K562 (cell line): ENCODE measurements around the gene PPP1R12C. TPM values are rescaled to one million over a fixed set of nuclear protein-coding genes. Genes with fewer than 3 reads are reported as not detected.

Source experiments
- CBX5 ChIP-seq: IDR thresholded peaks from 2 replicates; pipeline ENCODE4 v1.6.1; 2014; ENCODE audit warnings: low read depth, borderline replicate concordance
- CXXC5 ChIP-seq: fragments of 250-450 bp; sonication (Bioruptor Pico); IDR thresholded peaks from 2 replicates; pipeline ENCODE4 v1.8.0; 2022; ENCODE audit warnings: inconsistent platforms, mild to moderate bottlenecking, moderate library complexity
- DMBX1 ChIP-seq: fragments of 250-450 bp; sonication (Bioruptor Pico); IDR thresholded peaks from 2 replicates; pipeline ENCODE4 v1.8.0; 2022; ENCODE audit warnings: inconsistent platforms, mild to moderate bottlenecking, moderate library complexity, borderline replicate concordance
- ETV6 ChIP-seq, 3 experiments: fragments of 150-350 bp in 1 of 3; sonication (generic) in 1 of 3; formaldehyde crosslinking in 1 of 3; IDR thresholded peaks; 2 replicates each; pipeline versions ENCODE4 v1.6.1 to v1.8.0; 2014 to 2022; ENCODE audit warnings: borderline replicate concordance in 2 of 3, low read depth in 2 of 3, antibody characterized with exemption in 1 of 3, low read length in 1 of 3, mild to moderate bottlenecking in 1 of 3, missing genetic modification reagents in 1 of 3
- JUND ChIP-seq, 2 experiments: IDR thresholded peaks; 2 replicates in 1 of 2; 3 replicates in 1 of 2; pipeline ENCODE4 v1.6.1; 2011; ENCODE audit warnings: borderline replicate concordance in 2 of 2, low read depth in 2 of 2, low read length in 2 of 2, improper control_type of control experiment in 1 of 2, missing biosample characterization in 1 of 2, missing genetic modification characterization in 1 of 2, missing genetic modification reagents in 1 of 2
- LARP7 ChIP-seq: fragments of 450-650 bp; IDR thresholded peaks from 2 replicates; pipeline ENCODE4 v1.6.1; 2016
- MAFG ChIP-seq: fragments of 450-650 bp; conservative IDR thresholded peaks from 2 replicates; pipeline ENCODE4 v1.6.1; 2016; ENCODE audit warnings: missing genetic modification characterization, missing compliant biosample characterization
- MTF1 ChIP-seq: fragments of 250-450 bp; sonication (Bioruptor Pico); IDR thresholded peaks from 2 replicates; pipeline ENCODE4 v1.9.0; 2021; ENCODE audit warnings: moderate library complexity, mild to moderate bottlenecking, inconsistent platforms, borderline replicate concordance
- NCOA6 ChIP-seq: fragments of 450-650 bp; IDR thresholded peaks from 2 replicates; pipeline ENCODE4 v1.6.1; 2017; ENCODE audit warnings: mild to moderate bottlenecking
- PTTG1 ChIP-seq: fragments of 450-650 bp; IDR thresholded peaks from 2 replicates; pipeline ENCODE4 v1.6.1; 2016; ENCODE audit warnings: low read depth, mild to moderate bottlenecking, missing genetic modification characterization, missing compliant biosample characterization
- RBFOX2 ChIP-seq: fragments of 200-400 bp; formaldehyde crosslinking; IDR thresholded peaks from 2 replicates; pipeline ENCODE4 v1.6.1; 2017; ENCODE audit warnings: low read depth, mild to moderate bottlenecking, low read length, moderate library complexity
- RHOXF2B ChIP-seq: fragments of 250-450 bp; sonication (Bioruptor Pico); conservative IDR thresholded peaks from 2 replicates; pipeline ENCODE4 v1.5.1; 2021
- SREBF2 ChIP-seq: sonication (generic); formaldehyde crosslinking; IDR thresholded peaks from 2 replicates; pipeline ENCODE4 v1.4.0; 2020; ENCODE audit warnings: mild to moderate bottlenecking, missing genetic modification reagents
- TEAD4 ChIP-seq, 2 experiments: sonication (generic) in 1 of 2; formaldehyde crosslinking in 1 of 2; IDR thresholded peaks; 2 replicates each; pipeline versions ENCODE4 v1.6.1 to v1.8.0; 2012 to 2022; ENCODE audit warnings: borderline replicate concordance in 1 of 2, inconsistent platforms in 1 of 2, low read length in 1 of 2, mild to moderate bottlenecking in 1 of 2, missing genetic modification reagents in 1 of 2
- ZNF263 ChIP-seq: sonication (generic); formaldehyde crosslinking; IDR thresholded peaks from 2 replicates; pipeline ENCODE4 v1.8.0; 2022; ENCODE audit warnings: mild to moderate bottlenecking, missing genetic modification reagents, borderline replicate concordance
- ZNF3 ChIP-seq: fragments of 250-450 bp; sonication (Bioruptor Pico); IDR thresholded peaks from 2 replicates; pipeline ENCODE4 v1.5.0; 2021; ENCODE audit warnings: mild to moderate bottlenecking, moderate library complexity
- ZNF384 ChIP-seq: IDR thresholded peaks from 2 replicates; pipeline ENCODE4 v1.6.1; 2012; ENCODE audit warnings: low read depth, low read length, improper control_type of control experiment
- ZNF707 ChIP-seq: fragments of 250-450 bp; sonication (Bioruptor Pico); conservative IDR thresholded peaks from 2 replicates; pipeline ENCODE4 v1.8.0; 2022; ENCODE audit warnings: inconsistent platforms, mild to moderate bottlenecking, moderate library complexity
- ZNF77 ChIP-seq: fragments of 250-450 bp; sonication (Bioruptor Pico); IDR thresholded peaks from 2 replicates; pipeline ENCODE4 v1.5.0; 2020
- ZSCAN29 ChIP-seq: fragments of 450-650 bp; IDR thresholded peaks from 2 replicates; pipeline ENCODE4 v1.6.1; 2017
- polyA plus RNA-seq, 8 experiments: library from polyadenylated mRNA; depleted of rRNA in 4 of 8; stranded (reverse) in 5 of 8; unstranded in 3 of 8; fragments of >200 nt; fragmentation: Nextera tagmentation in 2 of 8; fragmentation: Illumina TruSeq in 1 of 8; extraction: Ambion mirVana in 2 of 8; extraction: Trizol in 1 of 8; gene quantifications; 2 replicates each; pipeline versions ENCODE4 v1.2.1 to v1.2.3, GENCODE V29; 2011 to 2014; ENCODE audit warnings: inconsistent platforms in 1 of 8, missing spikeins in 1 of 8
- total RNA-seq, 7 experiments: library from RNA; depleted of rRNA in 6 of 7; stranded (reverse); fragments of >200 nt in 6 of 7; fragmentation: Illumina TruSeq in 2 of 7; extraction: Trizol in 2 of 7; gene quantifications; 2 replicates each; pipeline versions ENCODE4 v1.2.1 to v1.2.3, GENCODE V29; 2011 to 2021; ENCODE audit warnings: low replicate concordance in 1 of 7
- TF ChIP-seq, protein P1 (sequence below): sonication (generic); formaldehyde crosslinking; IDR thresholded peaks from 2 replicates; pipeline ENCODE4 v1.4.0; 2020; ENCODE audit warnings: mild to moderate bottlenecking, missing genetic modification reagents
- TF ChIP-seq, protein P2 (sequence below): fragments of 200-400 bp; formaldehyde crosslinking; IDR thresholded peaks from 2 replicates; pipeline ENCODE4 v1.6.1; 2017; ENCODE audit warnings: mild to moderate bottlenecking, low read depth, low read length, moderate library complexity
- TF ChIP-seq, protein P3 (sequence below): fragments of 450-650 bp; IDR thresholded peaks from 2 replicates; pipeline ENCODE4 v1.6.1; 2018; ENCODE audit warnings: mild to moderate bottlenecking, low read depth; ENCODE audit not compliant: partially characterized antibody

PPP1R12C gene
- total and polyA plus RNA-seq, 9 of the 15 experiments (the other 6 are each of a cell fraction or from before 2014, with no cell fraction given) = 1.8 to 136 (median 33.7) TPM

DNA sequence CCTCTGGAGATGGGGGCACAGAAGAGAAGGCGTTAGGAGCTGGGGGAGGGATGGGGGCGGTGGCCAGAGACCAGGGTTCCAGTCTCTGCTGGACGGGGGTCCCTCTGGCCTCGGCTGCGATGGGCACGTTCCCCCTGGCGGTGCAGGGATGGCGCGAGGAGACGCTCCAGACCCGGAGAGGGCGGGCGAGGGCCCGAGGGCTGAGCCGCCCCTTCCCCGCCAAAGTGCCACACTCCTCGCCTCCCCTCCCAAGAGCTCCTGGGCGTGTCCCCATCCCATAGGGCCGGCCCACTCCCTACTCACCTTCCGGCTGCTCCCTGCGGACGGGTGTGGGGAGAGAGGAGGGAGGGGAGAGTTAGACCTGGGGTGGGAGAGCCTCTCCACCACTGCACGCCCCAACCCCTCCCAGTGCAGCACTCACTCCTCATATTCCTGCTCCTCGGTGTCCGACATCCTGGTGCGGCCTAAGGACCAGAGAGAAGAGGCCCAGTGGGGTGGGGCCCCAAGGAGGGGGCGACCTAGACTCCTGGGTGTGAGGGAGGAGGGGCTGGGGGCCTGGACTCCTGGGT, 29.4 kb upstream of the PPP1R12C start (continued):
- TF ChIP-seq MAFG (tag) (no peak), TEAD4 (IDR thresholded peaks at IDR 0.05; ENCODE audit: low read length) (no peak), TEAD4 (CRISPR knock-in tag; IDR thresholded peaks at IDR 0.05; ENCODE audit: borderline replicate concordance) (no peak), ZNF263 (peak; percentile 76), ZNF77 (CRISPR knock-in tag) (no peak), CXXC5 (CRISPR knock-in tag) (peak; percentile 11; the same call in 1 of the 2 replicates), RHOXF2B (CRISPR knock-in tag) (no peak), MTF1 (CRISPR knock-in tag) (no peak), ZNF707 (CRISPR knock-in tag) (no peak), SREBF2 (no peak), ETV6 (IDR thresholded peaks at IDR 0.05; ENCODE audit: borderline replicate concordance in 1 of 2, low read depth in 2 of 2, low read length in 1 of 2) (0 out of 4 replicates have a peak, but pooled peaks of 1 of the 2 experiments have one; percentile 33), ETV6 (CRISPR knock-in tag; IDR thresholded peaks at IDR 0.05; ENCODE audit: borderline replicate concordance) (no peak), JUND (IDR thresholded peaks at IDR 0.05; ENCODE audit: borderline replicate concordance, low read depth, low read length) (peak; percentile 49; the same call in 1 of the 2 replicates), JUND (tag; IDR thresholded peaks at IDR 0.05; ENCODE audit: borderline replicate concordance, low read depth, low read length) (peak; percentile 15; the same call in 1 of the 3 replicates), LARP7 (no peak), ZSCAN29 (no peak), CBX5 (no peak), ZNF384 (no peak), DMBX1 (no peak), ZNF3 (CRISPR knock-in tag) (no peak), RBFOX2 (peak; percentile 76), PTTG1 (no peak), NCOA6 (no peak)
- TF ChIP-seq, protein P1, sequence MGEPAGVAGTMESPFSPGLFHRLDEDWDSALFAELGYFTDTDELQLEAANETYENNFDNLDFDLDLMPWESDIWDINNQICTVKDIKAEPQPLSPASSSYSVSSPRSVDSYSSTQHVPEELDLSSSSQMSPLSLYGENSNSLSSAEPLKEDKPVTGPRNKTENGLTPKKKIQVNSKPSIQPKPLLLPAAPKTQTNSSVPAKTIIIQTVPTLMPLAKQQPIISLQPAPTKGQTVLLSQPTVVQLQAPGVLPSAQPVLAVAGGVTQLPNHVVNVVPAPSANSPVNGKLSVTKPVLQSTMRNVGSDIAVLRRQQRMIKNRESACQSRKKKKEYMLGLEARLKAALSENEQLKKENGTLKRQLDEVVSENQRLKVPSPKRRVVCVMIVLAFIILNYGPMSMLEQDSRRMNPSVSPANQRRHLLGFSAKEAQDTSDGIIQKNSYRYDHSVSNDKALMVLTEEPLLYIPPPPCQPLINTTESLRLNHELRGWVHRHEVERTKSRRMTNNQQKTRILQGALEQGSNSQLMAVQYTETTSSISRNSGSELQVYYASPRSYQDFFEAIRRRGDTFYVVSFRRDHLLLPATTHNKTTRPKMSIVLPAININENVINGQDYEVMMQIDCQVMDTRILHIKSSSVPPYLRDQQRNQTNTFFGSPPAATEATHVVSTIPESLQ (CRISPR knock-in tag) = no peak
- TF ChIP-seq, protein P2, sequence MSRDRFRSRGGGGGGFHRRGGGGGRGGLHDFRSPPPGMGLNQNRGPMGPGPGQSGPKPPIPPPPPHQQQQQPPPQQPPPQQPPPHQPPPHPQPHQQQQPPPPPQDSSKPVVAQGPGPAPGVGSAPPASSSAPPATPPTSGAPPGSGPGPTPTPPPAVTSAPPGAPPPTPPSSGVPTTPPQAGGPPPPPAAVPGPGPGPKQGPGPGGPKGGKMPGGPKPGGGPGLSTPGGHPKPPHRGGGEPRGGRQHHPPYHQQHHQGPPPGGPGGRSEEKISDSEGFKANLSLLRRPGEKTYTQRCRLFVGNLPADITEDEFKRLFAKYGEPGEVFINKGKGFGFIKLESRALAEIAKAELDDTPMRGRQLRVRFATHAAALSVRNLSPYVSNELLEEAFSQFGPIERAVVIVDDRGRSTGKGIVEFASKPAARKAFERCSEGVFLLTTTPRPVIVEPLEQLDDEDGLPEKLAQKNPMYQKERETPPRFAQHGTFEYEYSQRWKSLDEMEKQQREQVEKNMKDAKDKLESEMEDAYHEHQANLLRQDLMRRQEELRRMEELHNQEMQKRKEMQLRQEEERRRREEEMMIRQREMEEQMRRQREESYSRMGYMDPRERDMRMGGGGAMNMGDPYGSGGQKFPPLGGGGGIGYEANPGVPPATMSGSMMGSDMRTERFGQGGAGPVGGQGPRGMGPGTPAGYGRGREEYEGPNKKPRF = no peak
- TF ChIP-seq, protein P3, sequence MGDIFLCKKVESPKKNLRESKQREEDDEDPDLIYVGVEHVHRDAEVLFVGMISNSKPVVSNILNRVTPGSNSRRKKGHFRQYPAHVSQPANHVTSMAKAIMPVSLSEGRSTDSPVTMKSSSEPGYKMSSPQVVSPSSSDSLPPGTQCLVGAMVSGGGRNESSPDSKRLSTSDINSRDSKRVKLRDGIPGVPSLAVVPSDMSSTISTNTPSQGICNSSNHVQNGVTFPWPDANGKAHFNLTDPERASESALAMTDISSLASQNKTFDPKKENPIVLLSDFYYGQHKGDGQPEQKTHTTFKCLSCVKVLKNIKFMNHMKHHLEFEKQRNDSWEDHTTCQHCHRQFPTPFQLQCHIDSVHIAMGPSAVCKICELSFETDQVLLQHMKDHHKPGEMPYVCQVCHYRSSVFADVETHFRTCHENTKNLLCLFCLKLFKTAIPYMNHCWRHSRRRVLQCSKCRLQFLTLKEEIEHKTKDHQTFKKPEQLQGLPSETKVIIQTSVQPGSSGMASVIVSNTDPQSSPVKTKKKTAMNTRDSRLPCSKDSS = no peak
